SIG-M5 treated with dmso at 0.1 percent for 504 hours (cell line): ENCODE data around the gene SPECC1L.

ENCODE experiments used
- DNase-seq: peaks from one replicate; lab custom pipeline; 2025; ENCODE audit not compliant: unreplicated experiment; lab: John Stamatoyannopoulos, UW

The SPECC1L gene

GRCh38 chr22:24394254-24394653, 123.6 kb downstream of the SPECC1L start:
- DNase-seq, result no peak

- no peak for DNase-seq
These were observed 127.8 kb downstream of the SPECC1L start for GRCh38 chr22:24398409-24398808.

GRCh38 chr22:24400034-24400725, 129.5 kb downstream of the SPECC1L start:
- no peak for DNase-seq

- no peak for DNase-seq
These were observed 130.3 kb downstream of the SPECC1L start for GRCh38 chr22:24400726-24401596.

GRCh38 chr22:24401931-24402367, 131.3 kb downstream of the SPECC1L start:
- DNase-seq, result no peak

- DNase-seq, result peak; percentile 71
These were observed 132.0 kb downstream of the SPECC1L start for GRCh38 chr22:24402460-24403192.

- DNase-seq, result no peak
These were observed 132.7 kb downstream of the SPECC1L start for GRCh38 chr22:24403346-24403745.

GRCh38 chr22:24404561-24405275, 134.1 kb downstream of the SPECC1L start:
- no peak for DNase-seq

GRCh38 chr22:24405631-24406321, 135.1 kb downstream of the SPECC1L start:
- no peak for DNase-seq

GRCh38 chr22:24406322-24407277, 136.0 kb downstream of the SPECC1L start:
- DNase-seq, result no peak

- no peak for DNase-seq
These were observed 136.6 kb downstream of the SPECC1L start for GRCh38 chr22:24407278-24407665.

- DNase-seq, result no peak
These were observed 137.3 kb downstream of the SPECC1L start for GRCh38 chr22:24407884-24408283.

- no peak for DNase-seq
These were observed 138.0 kb downstream of the SPECC1L start for GRCh38 chr22:24408630-24409029.

- no peak for DNase-seq
These were observed 139.1 kb downstream of the SPECC1L start for GRCh38 chr22:24409707-24410106.

GRCh38 chr22:24410110-24410856, 139.7 kb downstream of the SPECC1L start:
- DNase-seq, result no peak

- DNase-seq, result no peak
These were observed 140.8 kb downstream of the SPECC1L start for GRCh38 chr22:24411256-24412004.

GRCh38 chr22:24412274-24412673, 141.6 kb downstream of the SPECC1L start:
- DNase-seq, result no peak

GRCh38 chr22:24413271-24413670, 142.6 kb downstream of the SPECC1L start:
- DNase-seq, result no peak
